ENCODE measurements around the gene MANEAL.

The MANEAL gene

DNA sequence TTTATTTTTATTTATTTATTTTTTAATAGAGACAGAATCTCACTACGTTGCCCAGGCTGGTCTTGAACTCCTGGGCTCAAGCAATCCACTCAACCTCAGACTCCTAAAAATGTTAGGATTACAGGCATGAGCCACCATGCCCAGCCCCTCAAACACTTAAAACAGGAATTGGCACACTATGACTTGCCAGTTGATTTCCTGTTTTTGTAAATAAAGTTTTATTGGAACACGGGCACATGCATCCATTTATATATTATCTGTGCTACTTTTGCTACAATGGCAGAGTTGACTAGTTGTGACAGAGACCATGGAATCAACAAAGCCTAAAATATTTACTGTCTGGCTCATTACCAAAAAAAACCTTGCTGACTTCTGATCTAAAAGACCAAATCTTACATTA, 30.4 kb downstream of the MANEAL start:
- peaks cover 88% of the 10 kb centered on the region for H3K36me3 ChIP-seq
- TF ChIP-seq, protein P1, sequence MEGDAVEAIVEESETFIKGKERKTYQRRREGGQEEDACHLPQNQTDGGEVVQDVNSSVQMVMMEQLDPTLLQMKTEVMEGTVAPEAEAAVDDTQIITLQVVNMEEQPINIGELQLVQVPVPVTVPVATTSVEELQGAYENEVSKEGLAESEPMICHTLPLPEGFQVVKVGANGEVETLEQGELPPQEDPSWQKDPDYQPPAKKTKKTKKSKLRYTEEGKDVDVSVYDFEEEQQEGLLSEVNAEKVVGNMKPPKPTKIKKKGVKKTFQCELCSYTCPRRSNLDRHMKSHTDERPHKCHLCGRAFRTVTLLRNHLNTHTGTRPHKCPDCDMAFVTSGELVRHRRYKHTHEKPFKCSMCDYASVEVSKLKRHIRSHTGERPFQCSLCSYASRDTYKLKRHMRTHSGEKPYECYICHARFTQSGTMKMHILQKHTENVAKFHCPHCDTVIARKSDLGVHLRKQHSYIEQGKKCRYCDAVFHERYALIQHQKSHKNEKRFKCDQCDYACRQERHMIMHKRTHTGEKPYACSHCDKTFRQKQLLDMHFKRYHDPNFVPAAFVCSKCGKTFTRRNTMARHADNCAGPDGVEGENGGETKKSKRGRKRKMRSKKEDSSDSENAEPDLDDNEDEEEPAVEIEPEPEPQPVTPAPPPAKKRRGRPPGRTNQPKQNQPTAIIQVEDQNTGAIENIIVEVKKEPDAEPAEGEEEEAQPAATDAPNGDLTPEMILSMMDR (IDR thresholded peaks at IDR 0.05): no peak

DNA sequence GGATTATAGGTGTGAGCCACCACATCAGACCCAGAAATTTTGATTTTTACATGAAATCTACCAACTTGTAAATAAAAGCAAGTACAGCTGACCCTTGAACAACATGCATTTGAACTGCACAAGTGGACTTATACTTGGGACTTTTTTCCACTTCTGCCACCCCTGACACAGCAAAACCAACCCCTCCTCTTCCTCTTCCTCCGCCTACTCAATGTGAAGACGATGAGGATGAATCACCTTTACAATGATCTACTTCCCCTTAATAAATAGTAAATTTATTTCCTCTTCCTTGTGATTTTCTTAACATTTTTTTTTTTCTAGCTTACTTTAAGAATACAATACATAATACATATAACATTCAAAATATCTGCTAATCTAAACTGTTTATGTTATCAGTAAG, 31.9 kb downstream of the MANEAL start:
- H3K27me3 ChIP-seq: no peaks in the 10 kb centered on the region
- peak overlapping the region; percentile 83 for H3K27ac ChIP-seq
- H3K9me3 ChIP-seq: no peaks in the 10 kb centered on the region
- peaks cover 90% of the 10 kb centered on the region for H3K36me3 ChIP-seq
- H3K4me1 ChIP-seq (ENCODE audit: control insufficient read depth in 1 of 2, insufficient read depth in 1 of 2, low read depth in 1 of 2, low read length in 1 of 2): peaks cover 15 to 16% of the 10 kb centered on the region in 2 experiments
- peak overlapping the region in 1 of 2 experiments; percentile 13 for H3K4me3 ChIP-seq (ENCODE audit: low read depth in 1 of 2, low read length in 1 of 2)
- TF ChIP-seq, protein P1 (IDR thresholded peaks at IDR 0.05): no peak

More for the DNA sequence above, 30.4 kb downstream of the MANEAL start:
- Histone ChIP-seq H3K4me3 (ENCODE audit: low read depth in 1 of 2, low read length in 1 of 2) (no peak overlapping the region), H3K9me3 (no peaks in the 10 kb centered on the region), H3K27me3 (no peaks in the 10 kb centered on the region), H3K4me1 (ENCODE audit: control insufficient read depth in 1 of 2, insufficient read depth in 1 of 2, low read depth in 1 of 2, low read length in 1 of 2) (peaks cover 15 to 16% of the 10 kb centered on the region in 2 experiments), H3K27ac (peak overlapping the region; percentile 83)

DNA sequence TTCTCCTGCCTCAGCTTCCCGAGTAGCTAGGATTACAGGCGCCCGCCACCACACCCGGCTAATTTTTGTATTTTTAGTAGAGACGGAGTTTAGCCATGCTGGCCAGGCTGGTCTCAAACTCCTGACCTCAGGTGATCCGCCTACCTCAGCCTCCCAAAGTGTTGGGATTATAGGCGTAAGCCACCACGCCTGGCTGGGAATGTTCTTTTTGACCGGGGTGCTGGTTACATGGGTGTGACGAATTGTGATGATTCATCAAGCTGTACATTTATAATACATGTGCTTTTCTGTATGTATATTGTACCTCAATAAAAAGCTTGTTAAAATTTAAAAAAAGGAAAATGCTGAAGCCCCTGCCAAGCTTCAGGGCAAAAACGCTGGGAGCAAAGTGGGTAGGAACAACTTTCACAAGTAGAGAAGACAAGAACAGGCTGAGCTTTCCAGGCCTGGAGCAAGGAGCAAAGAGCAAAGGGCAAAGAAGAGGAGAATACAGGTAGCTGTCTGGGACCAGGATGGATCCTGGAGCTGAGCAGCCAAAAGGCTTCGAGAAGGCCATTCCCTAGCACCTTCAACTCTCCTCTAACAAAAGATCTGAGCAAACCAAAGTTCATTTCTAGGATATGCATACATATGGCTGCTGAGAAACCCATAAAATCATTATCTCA, 34.9 kb downstream of the MANEAL start:
- no peak overlapping the region for H3K27ac ChIP-seq
- peaks cover 15 to 16% of the 10 kb centered on the region in 2 experiments for H3K4me1 ChIP-seq (ENCODE audit: control insufficient read depth in 1 of 2, insufficient read depth in 1 of 2, low read depth in 1 of 2, low read length in 1 of 2)
- TF ChIP-seq, protein P1 (IDR thresholded peaks at IDR 0.05): no peak
- peaks cover 90% of the 10 kb centered on the region for H3K36me3 ChIP-seq
- H3K4me3 ChIP-seq (ENCODE audit: low read depth in 1 of 2, low read length in 1 of 2): no peak overlapping the region
- H3K27me3 ChIP-seq: no peaks in the 10 kb centered on the region
- H3K9me3 ChIP-seq: no peaks in the 10 kb centered on the region

GRCh38 chr1:37831109-37831508, 37.5 kb downstream of the MANEAL start:
- Histone ChIP-seq H3K27ac (no peak overlapping the region), H3K36me3 (peaks cover 100% of the 10 kb centered on the region), H3K9me3 (no peaks in the 10 kb centered on the region), H3K4me3 (ENCODE audit: low read depth in 1 of 2, low read length in 1 of 2) (no peak overlapping the region), H3K27me3 (no peaks in the 10 kb centered on the region), H3K4me1 (ENCODE audit: control insufficient read depth in 1 of 2, insufficient read depth in 1 of 2, low read depth in 1 of 2, low read length in 1 of 2) (peaks cover 1 to 2% of the 10 kb centered on the region in 2 experiments)
- TF ChIP-seq, protein P1 (IDR thresholded peaks at IDR 0.05): no peak

GRCh38 chr1:37831809-37832208, 38.2 kb downstream of the MANEAL start:
- Histone ChIP-seq H3K4me1 (ENCODE audit: control insufficient read depth in 1 of 2, insufficient read depth in 1 of 2, low read depth in 1 of 2, low read length in 1 of 2) (no peaks in the 10 kb centered on the region), H3K27me3 (no peaks in the 10 kb centered on the region), H3K9me3 (no peaks in the 10 kb centered on the region), H3K36me3 (peaks cover 100% of the 10 kb centered on the region), H3K27ac (no peak overlapping the region), H3K4me3 (ENCODE audit: low read depth in 1 of 2, low read length in 1 of 2) (no peak overlapping the region)
- TF ChIP-seq, protein P1 (IDR thresholded peaks at IDR 0.05): no peak
